Measurements from ENCODE around the gene GMNN. TPM values are rescaled to one million over a fixed set of nuclear protein-coding genes. Genes with fewer than 3 reads are reported as not detected.
A peak's percentile ranks its signal among the peaks of the same experiment; 100 is the strongest.

The GMNN gene
- total and polyA plus RNA-seq, 2 experiments from 2014 or later, result 88.2 to 202 TPM

GRCh38 chr6:24777227-24777626, 2.5 kb downstream of the GMNN start:
- no peak for ATAC-seq
- Histone ChIP-seq H3K27ac (ENCODE audit: low read depth) (no peak overlapping the region), H3K4me2 (peak overlapping the region; percentile 95), H3F3A (replicated peaks; ENCODE audit: low read depth) (no peaks in the 10 kb centered on the region), H4K20me1 (replicated peaks; ENCODE audit: insufficient read depth) (peaks cover 27% of the 10 kb centered on the region), H3K4me1 (ENCODE audit: insufficient read depth) (peaks cover 13% of the 10 kb centered on the region), H3K36me3 (ENCODE audit: insufficient read depth) (peaks cover 6% of the 10 kb centered on the region), H2AFZ (no peak overlapping the region), H3K4me3 (peak overlapping the region; percentile 88), H3K27me3 (ENCODE audit: insufficient read depth) (no peaks in the 10 kb centered on the region), H3K79me2 (replicated peaks; ENCODE audit: insufficient read depth) (peaks cover 68% of the 10 kb centered on the region), H3K9me2 (ENCODE audit: insufficient read depth) (no peaks in the 10 kb centered on the region)
- H3K4me1 Mint-ChIP-seq, result peaks cover 17% of the 10 kb centered on the region; the same call in 2 of the 3 replicates
- peaks cover 51% of the 10 kb centered on the region for H3K36me3 Mint-ChIP-seq (ENCODE audit: low read depth)
- H3K4me3 Mint-ChIP-seq, result peak overlapping the region; percentile 46
- peaks cover 8% of the 10 kb centered on the region for H3K27me3 Mint-ChIP-seq (ENCODE audit: insufficient read depth, low read depth, poor library complexity)
- TF ChIP-seq CREB1 (CRISPR knock-in tag; IDR thresholded peaks at IDR 0.05; ENCODE audit: low read depth) (no peak), NANOG (IDR thresholded peaks at IDR 0.05; ENCODE audit: borderline replicate concordance) (no peak), ZNF462 (CRISPR knock-in tag; IDR thresholded peaks at IDR 0.05) (no peak), JUNB (IDR thresholded peaks at IDR 0.05; ENCODE audit: unreplicated experiment) (no peak), POLR2AphosphoS5 (IDR thresholded peaks at IDR 0.05; ENCODE audit: low read depth) (no peak), ZNF114 (CRISPR knock-in tag; IDR thresholded peaks at IDR 0.05) (no peak), STAT1 (IDR thresholded peaks at IDR 0.05; ENCODE audit: unreplicated experiment) (no peak)
- TF ChIP-seq, protein P1, sequence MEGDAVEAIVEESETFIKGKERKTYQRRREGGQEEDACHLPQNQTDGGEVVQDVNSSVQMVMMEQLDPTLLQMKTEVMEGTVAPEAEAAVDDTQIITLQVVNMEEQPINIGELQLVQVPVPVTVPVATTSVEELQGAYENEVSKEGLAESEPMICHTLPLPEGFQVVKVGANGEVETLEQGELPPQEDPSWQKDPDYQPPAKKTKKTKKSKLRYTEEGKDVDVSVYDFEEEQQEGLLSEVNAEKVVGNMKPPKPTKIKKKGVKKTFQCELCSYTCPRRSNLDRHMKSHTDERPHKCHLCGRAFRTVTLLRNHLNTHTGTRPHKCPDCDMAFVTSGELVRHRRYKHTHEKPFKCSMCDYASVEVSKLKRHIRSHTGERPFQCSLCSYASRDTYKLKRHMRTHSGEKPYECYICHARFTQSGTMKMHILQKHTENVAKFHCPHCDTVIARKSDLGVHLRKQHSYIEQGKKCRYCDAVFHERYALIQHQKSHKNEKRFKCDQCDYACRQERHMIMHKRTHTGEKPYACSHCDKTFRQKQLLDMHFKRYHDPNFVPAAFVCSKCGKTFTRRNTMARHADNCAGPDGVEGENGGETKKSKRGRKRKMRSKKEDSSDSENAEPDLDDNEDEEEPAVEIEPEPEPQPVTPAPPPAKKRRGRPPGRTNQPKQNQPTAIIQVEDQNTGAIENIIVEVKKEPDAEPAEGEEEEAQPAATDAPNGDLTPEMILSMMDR (conservative IDR thresholded peaks at IDR 0.05; ENCODE audit: low read depth in 2 of 2), result no peak
- TF ChIP-seq, protein P2, sequence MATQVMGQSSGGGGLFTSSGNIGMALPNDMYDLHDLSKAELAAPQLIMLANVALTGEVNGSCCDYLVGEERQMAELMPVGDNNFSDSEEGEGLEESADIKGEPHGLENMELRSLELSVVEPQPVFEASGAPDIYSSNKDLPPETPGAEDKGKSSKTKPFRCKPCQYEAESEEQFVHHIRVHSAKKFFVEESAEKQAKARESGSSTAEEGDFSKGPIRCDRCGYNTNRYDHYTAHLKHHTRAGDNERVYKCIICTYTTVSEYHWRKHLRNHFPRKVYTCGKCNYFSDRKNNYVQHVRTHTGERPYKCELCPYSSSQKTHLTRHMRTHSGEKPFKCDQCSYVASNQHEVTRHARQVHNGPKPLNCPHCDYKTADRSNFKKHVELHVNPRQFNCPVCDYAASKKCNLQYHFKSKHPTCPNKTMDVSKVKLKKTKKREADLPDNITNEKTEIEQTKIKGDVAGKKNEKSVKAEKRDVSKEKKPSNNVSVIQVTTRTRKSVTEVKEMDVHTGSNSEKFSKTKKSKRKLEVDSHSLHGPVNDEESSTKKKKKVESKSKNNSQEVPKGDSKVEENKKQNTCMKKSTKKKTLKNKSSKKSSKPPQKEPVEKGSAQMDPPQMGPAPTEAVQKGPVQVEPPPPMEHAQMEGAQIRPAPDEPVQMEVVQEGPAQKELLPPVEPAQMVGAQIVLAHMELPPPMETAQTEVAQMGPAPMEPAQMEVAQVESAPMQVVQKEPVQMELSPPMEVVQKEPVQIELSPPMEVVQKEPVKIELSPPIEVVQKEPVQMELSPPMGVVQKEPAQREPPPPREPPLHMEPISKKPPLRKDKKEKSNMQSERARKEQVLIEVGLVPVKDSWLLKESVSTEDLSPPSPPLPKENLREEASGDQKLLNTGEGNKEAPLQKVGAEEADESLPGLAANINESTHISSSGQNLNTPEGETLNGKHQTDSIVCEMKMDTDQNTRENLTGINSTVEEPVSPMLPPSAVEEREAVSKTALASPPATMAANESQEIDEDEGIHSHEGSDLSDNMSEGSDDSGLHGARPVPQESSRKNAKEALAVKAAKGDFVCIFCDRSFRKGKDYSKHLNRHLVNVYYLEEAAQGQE (IDR thresholded peaks at IDR 0.05; ENCODE audit: unreplicated experiment), result no peak
- TF ChIP-seq, protein P3, sequence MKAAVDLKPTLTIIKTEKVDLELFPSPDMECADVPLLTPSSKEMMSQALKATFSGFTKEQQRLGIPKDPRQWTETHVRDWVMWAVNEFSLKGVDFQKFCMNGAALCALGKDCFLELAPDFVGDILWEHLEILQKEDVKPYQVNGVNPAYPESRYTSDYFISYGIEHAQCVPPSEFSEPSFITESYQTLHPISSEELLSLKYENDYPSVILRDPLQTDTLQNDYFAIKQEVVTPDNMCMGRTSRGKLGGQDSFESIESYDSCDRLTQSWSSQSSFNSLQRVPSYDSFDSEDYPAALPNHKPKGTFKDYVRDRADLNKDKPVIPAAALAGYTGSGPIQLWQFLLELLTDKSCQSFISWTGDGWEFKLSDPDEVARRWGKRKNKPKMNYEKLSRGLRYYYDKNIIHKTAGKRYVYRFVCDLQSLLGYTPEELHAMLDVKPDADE (IDR thresholded peaks at IDR 0.05), result no peak
- DNase-seq (ENCODE audit: low spot score), result no peak
- H3K27ac Mint-ChIP-seq, result no peak overlapping the region
- H3K9me3 Mint-ChIP-seq, result no peaks in the 10 kb centered on the region
